Adrenal gland (tissue), 12 donors: ENCODE measurements around the gene RAB34. TPM values are rescaled to one million over a fixed set of nuclear protein-coding genes. Genes with fewer than 3 reads are reported as not detected.

Experiments
- DNase-seq, 7 donors: peaks; one replicate each; pipeline ENCODE4 v3.0.0-alpha.2; 2019 to 2020
- H3K27ac ChIP-seq, 5 donors: fragments of 200-600 bp; sonication (generic) in 4 of 5; 1 replicate in 3 of 5; 2 replicates in 2 of 5; pipeline versions ENCODE4 v1.5.1 to v1.8.0; 2016 to 2020; ENCODE audit warnings: mild to moderate bottlenecking in 1 of 5
- H3K27me3 ChIP-seq: fragments of 200-600 bp; 2 replicates; pipeline ENCODE4 v1.8.0; 2021
- H3K36me3 ChIP-seq, 2 donors: fragments of 200-600 bp; replicated peaks in 1 of 2; 1 replicate in 1 of 2; 2 replicates in 1 of 2; pipeline versions ENCODE4 v1.5.1 to v1.8.0; 2018 to 2022
- H3K4me1 ChIP-seq, 2 donors: fragments of 200-600 bp; replicated peaks in 1 of 2; 1 replicate in 1 of 2; 2 replicates in 1 of 2; pipeline versions ENCODE4 v1.5.1 to v1.8.0; 2018 to 2021
- H3K4me3 ChIP-seq, 4 donors: fragments of 200-600 bp; sonication (generic) in 3 of 4; one replicate each; pipeline ENCODE4 v1.5.1; 2016 to 2018
- H3K9me3 ChIP-seq, 3 donors: fragments of 200-600 bp; sonication (generic) in 1 of 3; replicated peaks in 1 of 3; 1 replicate in 2 of 3; 2 replicates in 1 of 3; pipeline versions ENCODE4 v1.5.1 to v1.8.0; 2016 to 2021
- POLR2A ChIP-seq, 2 donors: fragments of 450-650 bp; IDR thresholded peaks; one replicate each; pipeline ENCODE4 v1.6.1; 2017; ENCODE audit warnings: antibody characterized with exemption in 2 of 2, mild to moderate bottlenecking in 2 of 2, moderate library complexity in 1 of 2
- WGBS, 4 donors: extraction: QIAGEN DNeasy Blood & Tissue Kit in 2 of 4; methylation state at CpG; one replicate each; pipeline versions ENCODE4 v1.1.5 to v1.1.7; 2013 to 2017; 5-methylcytosine and 5-hydroxymethylcytosine counted together
- intact Hi-C, 2 donors: fragments of 100-400 bp; cut with DNase I; formaldehyde crosslinking; loops; one replicate each; pipeline versions ENCODE4 v1.14.1 to v1.15.0; 2022 to 2023
- polyA plus RNA-seq, 3 donors: library from polyadenylated mRNA; stranded (reverse); fragments of 200-250 nt in 2 of 3; fragments of 350-450 nt in 1 of 3; fragmentation: Illumina TruSeq in 1 of 3; extraction: RNeasy Lipid Tissue Mini Kit (QIAGEN cat#74804) in 1 of 3; gene quantifications; one replicate each; pipeline ENCODE4 v1.2.3, GENCODE V29; 2013 to 2014
- total RNA-seq, 9 donors: library from RNA; depleted of rRNA in 4 of 9; stranded (reverse); fragments of >200 nt in 4 of 9; fragments of 120-200 nt in 1 of 9; fragmentation: NEBNext Ultra II Directional in 1 of 9; extraction: Animal tissue kit (Norgen Biotek cat#: 25700) in 1 of 9; gene quantifications; one replicate each; pipeline versions ENCODE4 v1.1.0 to v1.2.4, GENCODE V29; 2013 to 2023
- TF ChIP-seq, protein P1 (sequence below), 6 experiments: fragments of 450-650 bp in 4 of 6; fragments of 200-600 bp in 2 of 6; sonication (generic) in 1 of 6; IDR thresholded peaks; 1 replicate in 5 of 6; 2 replicates in 1 of 6; pipeline versions ENCODE4 v1.5.1 to v1.8.0; 2016 to 2021; ENCODE audit warnings: antibody characterized with exemption in 6 of 6, mild to moderate bottlenecking in 2 of 6, moderate library complexity in 1 of 6
- donor health status: healthy with polysubstance abuse.
- donor health status: Bipolar disorder and iron deficiency.
- donor health status: DM: yes; HTN: yes; CAD: no.
- donor health status: DM: no; HTN: no; CAD: no.
- donor health status: DM: no; HTN: no; CAD: no.
- donor health status: DM: yes; HTN: yes; CAD: no.

Gene RAB34
- total and polyA plus RNA-seq, 12 donors: 111 to 332 (median 146) TPM

DNA sequence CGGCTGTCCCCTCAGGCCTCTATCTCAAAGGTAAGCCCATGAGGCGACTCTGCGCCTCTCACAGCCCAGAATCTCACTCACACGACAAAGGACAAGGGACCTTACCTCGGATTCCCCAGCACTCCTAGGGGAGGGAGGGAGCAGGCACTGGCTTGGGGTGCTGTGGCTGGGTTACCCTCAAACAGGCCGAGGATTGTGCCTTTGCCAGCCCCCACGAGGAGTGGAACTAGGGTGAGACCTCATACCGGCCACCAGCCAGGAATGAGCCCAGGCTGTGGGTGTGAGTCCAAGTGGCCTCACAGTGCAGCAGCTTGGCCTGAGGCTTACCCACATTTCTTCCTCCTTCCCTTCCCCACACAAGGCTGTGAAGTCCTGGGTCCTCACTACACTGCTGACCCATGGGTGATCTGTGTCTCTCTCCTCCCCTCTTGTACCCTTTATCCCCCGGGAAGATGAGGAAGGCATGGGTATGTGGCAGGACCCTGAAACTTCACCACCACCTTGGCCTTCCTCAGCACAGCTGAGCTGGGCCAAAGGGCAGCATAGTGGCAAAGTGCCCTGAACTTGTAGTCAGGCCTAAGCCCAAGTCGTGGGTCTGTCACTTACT lies 11.8 kb downstream of the RAB34 start:
- Histone ChIP-seq H3K36me3 (peaks cover 0 to 26% of the 10 kb centered on the region in 2 donors), H3K27ac (no peak overlapping the region)

DNA sequence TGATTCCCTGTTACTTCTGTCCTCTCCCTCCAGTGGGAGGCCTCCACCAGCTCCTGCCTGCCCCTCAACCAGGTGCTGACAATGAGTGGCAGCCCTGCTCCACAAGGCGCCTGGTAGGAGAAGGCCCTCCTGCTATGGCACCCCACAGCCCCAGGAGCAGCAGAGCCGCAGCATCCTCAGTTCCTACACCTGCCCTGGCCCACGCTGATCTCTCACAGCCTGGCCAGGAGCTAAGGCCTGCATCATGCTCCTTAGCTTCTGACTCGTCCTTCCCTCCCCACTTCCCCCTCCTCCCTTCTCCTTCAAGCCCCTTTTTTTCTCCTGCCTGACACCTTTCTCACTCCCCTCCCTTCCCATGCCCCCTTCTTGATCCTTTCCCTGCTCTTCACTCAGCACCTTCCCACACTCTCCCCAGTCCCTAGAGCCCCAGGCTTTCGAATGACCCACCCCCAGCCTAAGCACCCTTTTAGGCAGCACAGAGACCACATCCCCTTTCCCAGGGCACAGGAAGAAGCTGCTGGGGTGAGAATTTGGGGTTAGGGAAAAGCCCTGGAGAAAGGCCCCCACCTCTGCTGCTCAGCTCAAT lies 12.5 kb downstream of the RAB34 start:
- no peaks in the 10 kb centered on the region for H3K9me3 ChIP-seq
- peaks cover 0 to 33% of the 10 kb centered on the region in 2 donors for H3K36me3 ChIP-seq
- TF ChIP-seq POLR2A (IDR thresholded peaks at IDR 0.05): no peak
- TF ChIP-seq, protein P1, sequence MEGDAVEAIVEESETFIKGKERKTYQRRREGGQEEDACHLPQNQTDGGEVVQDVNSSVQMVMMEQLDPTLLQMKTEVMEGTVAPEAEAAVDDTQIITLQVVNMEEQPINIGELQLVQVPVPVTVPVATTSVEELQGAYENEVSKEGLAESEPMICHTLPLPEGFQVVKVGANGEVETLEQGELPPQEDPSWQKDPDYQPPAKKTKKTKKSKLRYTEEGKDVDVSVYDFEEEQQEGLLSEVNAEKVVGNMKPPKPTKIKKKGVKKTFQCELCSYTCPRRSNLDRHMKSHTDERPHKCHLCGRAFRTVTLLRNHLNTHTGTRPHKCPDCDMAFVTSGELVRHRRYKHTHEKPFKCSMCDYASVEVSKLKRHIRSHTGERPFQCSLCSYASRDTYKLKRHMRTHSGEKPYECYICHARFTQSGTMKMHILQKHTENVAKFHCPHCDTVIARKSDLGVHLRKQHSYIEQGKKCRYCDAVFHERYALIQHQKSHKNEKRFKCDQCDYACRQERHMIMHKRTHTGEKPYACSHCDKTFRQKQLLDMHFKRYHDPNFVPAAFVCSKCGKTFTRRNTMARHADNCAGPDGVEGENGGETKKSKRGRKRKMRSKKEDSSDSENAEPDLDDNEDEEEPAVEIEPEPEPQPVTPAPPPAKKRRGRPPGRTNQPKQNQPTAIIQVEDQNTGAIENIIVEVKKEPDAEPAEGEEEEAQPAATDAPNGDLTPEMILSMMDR (IDR thresholded peaks at IDR 0.05): no peak
- no peak overlapping the region for H3K27ac ChIP-seq
- intact Hi-C loops: loop anchor here in 1 of 2 donors (10.0 kb wide), 1 partner anchor 50 kb away; no protein-coding TSS in a partner anchor
- WGBS, 4 donors: 77 to 85% (median 78%) methylated on average over 4 to 5 of the region's 5 CpGs
- H3K4me3 ChIP-seq: no peak overlapping the region
- no peaks in the 10 kb centered on the region for H3K27me3 ChIP-seq
- peaks cover 0 to 3% of the 10 kb centered on the region in 2 donors for H3K4me1 ChIP-seq
- DNase-seq: no peak

More for the DNA sequence above, 11.8 kb downstream of the RAB34 start:
- DNase-seq: no peak
- intact Hi-C loops: loop anchor here in 1 of 2 donors (10.0 kb wide), 1 partner anchor 51 kb away; no protein-coding TSS in a partner anchor
- 56 to 72% (median 66%) methylated on average over 5 to 10 of the region's 10 CpGs for WGBS, 4 donors
- no peak overlapping the region for H3K4me3 ChIP-seq
- no peaks in the 10 kb centered on the region for H3K27me3 ChIP-seq
- TF ChIP-seq POLR2A (IDR thresholded peaks at IDR 0.05): no peak
- TF ChIP-seq, protein P1 (IDR thresholded peaks at IDR 0.05): no peak
- no peaks in the 10 kb centered on the region for H3K9me3 ChIP-seq
- peaks cover 0 to 8% of the 10 kb centered on the region in 2 donors for H3K4me1 ChIP-seq

DNA sequence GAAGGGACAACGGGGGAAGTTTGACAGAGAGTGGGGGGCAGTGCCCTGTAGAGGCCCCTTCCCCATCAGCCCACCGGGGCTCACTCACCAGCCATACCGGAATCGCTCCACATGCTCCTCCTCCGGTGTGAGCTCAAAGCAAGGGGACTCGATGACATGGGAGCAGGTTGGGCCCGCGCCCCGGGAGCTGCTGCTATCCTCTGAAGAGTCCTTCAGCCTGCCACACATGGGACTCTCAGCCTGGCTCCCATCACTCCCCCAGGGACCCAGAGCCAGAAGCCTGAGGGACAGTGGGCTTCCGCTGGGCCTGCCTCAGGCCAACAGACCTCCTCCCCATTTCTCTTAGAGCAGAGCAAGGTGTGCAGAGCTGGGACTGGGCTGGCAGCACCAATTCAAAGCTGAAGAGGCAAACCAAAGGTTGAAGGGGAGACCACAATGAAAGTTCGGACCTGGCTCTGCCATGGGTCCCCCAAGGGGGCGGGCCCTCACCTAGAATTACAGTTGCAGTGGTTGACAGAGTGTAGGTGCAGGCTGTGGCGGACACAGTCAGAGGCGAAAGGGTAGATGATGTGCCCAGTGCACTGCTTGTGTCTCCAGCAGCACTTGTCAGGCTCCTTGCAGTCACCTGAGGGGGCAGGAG lies 13.3 kb downstream of the RAB34 start:
- Histone ChIP-seq H3K9me3 (no peaks in the 10 kb centered on the region), H3K4me3 (no peak overlapping the region), H3K27ac (no peak overlapping the region), H3K4me1 (no peaks in the 10 kb centered on the region), H3K36me3 (peaks cover 0 to 41% of the 10 kb centered on the region in 2 donors), H3K27me3 (no peaks in the 10 kb centered on the region)
- intact Hi-C loops: loop anchor here in 1 of 2 donors (10.0 kb wide), 1 partner anchor 50 kb away; no protein-coding TSS in a partner anchor
- WGBS, 4 donors: 83 to 94% (median 90%) methylated on average over 11 to 14 of the region's 14 CpGs
- DNase-seq: no peak
- TF ChIP-seq POLR2A (IDR thresholded peaks at IDR 0.05): no peak
- TF ChIP-seq, protein P1 (IDR thresholded peaks at IDR 0.05): no peak

DNA sequence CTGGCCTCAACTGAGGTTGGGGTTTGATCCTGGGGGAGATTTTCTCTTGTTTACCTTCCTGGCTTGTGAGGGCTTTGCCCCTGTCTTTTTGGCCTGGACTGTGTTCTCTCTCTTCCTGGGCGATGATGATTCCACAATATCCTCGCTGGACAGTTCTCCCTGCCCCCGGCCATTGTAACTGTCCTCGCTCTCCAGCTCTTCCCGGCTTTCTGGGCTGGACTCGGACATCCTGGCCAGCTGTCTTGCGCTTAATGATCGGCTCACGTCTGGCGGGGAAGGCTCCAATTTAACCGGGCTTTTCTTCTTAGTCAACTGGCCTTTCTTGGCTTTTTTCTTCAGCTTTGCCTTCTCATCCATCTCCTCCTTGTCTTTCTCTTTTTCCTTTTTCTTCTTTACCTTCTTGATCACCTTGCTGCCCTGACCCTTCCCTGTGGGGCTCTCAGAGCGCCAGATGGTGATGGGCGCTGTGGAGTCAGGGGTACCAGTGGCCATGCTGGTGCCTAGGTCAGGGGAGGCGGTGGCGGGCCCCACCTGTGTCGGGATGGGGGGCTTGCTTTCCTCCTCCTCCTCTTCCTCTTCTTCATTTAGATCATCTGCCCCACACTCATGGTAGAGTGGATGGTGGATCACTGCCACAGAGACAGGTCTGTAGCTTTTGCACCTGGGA lies 14.0 kb downstream of the RAB34 start:
- no peaks in the 10 kb centered on the region for H3K4me1 ChIP-seq
- H3K9me3 ChIP-seq: no peaks in the 10 kb centered on the region
- no peak overlapping the region for H3K27ac ChIP-seq
- intact Hi-C loops: loop anchor here in 1 of 2 donors (10.0 kb wide), 1 partner anchor 49 kb away; no protein-coding TSS in a partner anchor
- no peak for TF ChIP-seq POLR2A (IDR thresholded peaks at IDR 0.05)
- TF ChIP-seq, protein P1 (IDR thresholded peaks at IDR 0.05): no peak
- no peak overlapping the region for H3K4me3 ChIP-seq
- 83 to 86% (median 84%) methylated on average over 16 of the region's 16 CpGs for WGBS, 4 donors
- DNase-seq: no peak
- no peaks in the 10 kb centered on the region for H3K27me3 ChIP-seq
- H3K36me3 ChIP-seq: peaks cover 0 to 48% of the 10 kb centered on the region in 2 donors
